ENCODE data around the gene CA10.

Gene CA10

DNA sequence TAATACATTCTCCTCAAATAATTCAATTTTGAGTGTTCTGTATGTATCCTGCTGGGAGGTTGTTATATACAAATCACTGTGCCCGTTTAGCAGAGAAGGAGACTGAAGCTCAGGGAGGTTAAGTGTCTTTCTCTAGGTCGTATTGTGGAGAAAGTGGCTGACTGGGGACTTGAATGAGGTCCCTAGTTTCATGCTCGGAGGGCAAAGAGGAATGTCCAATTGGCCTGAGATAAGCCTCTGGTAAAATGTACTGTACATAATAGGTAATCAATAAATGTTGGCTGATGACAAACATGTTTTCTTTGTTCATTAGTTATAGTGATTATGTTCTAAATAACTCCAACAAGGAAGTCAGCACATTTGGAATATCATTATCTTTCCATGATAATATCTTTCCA, 455.6 kb downstream of the CA10 start:
- DNase-seq (ENCODE audit: extremely low read depth, insufficient read length) = no peak
- H3K27me3 ChIP-seq (replicated peaks; ENCODE audit: control insufficient read depth, insufficient read depth, low read length) = no peaks in the 10 kb centered on the region
- no peaks in the 10 kb centered on the region for H3K36me3 ChIP-seq (ENCODE audit: control insufficient read depth, insufficient read depth, low read length)
- no peak overlapping the region for H3K4me3 ChIP-seq (replicated peaks; ENCODE audit: low read depth, low read length)
- TF ChIP-seq, protein P1, sequence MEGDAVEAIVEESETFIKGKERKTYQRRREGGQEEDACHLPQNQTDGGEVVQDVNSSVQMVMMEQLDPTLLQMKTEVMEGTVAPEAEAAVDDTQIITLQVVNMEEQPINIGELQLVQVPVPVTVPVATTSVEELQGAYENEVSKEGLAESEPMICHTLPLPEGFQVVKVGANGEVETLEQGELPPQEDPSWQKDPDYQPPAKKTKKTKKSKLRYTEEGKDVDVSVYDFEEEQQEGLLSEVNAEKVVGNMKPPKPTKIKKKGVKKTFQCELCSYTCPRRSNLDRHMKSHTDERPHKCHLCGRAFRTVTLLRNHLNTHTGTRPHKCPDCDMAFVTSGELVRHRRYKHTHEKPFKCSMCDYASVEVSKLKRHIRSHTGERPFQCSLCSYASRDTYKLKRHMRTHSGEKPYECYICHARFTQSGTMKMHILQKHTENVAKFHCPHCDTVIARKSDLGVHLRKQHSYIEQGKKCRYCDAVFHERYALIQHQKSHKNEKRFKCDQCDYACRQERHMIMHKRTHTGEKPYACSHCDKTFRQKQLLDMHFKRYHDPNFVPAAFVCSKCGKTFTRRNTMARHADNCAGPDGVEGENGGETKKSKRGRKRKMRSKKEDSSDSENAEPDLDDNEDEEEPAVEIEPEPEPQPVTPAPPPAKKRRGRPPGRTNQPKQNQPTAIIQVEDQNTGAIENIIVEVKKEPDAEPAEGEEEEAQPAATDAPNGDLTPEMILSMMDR (IDR thresholded peaks at IDR 0.05; ENCODE audit: insufficient read depth, low read length, poor library complexity, severe bottlenecking) = no peak

DNA sequence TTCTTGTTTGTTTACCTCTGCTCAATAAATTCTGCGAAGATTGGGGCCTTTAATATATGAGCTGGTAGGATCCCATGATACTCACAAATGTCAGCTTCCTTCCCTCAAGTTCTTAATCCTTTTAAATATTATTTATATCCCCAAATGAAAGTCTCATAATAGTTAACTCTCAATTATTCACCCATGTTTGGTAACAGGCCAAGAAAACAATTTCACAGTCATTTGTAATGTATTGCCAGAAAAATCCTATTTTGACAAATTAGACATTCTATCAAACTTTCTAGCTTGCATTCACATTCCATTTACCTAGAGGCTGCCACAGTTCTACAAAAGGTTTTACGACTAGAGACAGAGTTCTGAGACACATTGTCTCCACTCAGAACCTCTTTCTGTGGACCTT, 457.0 kb downstream of the CA10 start:
- TF ChIP-seq, protein P1 (IDR thresholded peaks at IDR 0.05; ENCODE audit: insufficient read depth, low read length, poor library complexity, severe bottlenecking) = no peak
- no peak overlapping the region for H3K4me3 ChIP-seq (replicated peaks; ENCODE audit: low read depth, low read length)
- no peak for DNase-seq (ENCODE audit: extremely low read depth, insufficient read length)
- H3K27me3 ChIP-seq (replicated peaks; ENCODE audit: control insufficient read depth, insufficient read depth, low read length) = no peaks in the 10 kb centered on the region
- no peaks in the 10 kb centered on the region for H3K36me3 ChIP-seq (ENCODE audit: control insufficient read depth, insufficient read depth, low read length)

DNA sequence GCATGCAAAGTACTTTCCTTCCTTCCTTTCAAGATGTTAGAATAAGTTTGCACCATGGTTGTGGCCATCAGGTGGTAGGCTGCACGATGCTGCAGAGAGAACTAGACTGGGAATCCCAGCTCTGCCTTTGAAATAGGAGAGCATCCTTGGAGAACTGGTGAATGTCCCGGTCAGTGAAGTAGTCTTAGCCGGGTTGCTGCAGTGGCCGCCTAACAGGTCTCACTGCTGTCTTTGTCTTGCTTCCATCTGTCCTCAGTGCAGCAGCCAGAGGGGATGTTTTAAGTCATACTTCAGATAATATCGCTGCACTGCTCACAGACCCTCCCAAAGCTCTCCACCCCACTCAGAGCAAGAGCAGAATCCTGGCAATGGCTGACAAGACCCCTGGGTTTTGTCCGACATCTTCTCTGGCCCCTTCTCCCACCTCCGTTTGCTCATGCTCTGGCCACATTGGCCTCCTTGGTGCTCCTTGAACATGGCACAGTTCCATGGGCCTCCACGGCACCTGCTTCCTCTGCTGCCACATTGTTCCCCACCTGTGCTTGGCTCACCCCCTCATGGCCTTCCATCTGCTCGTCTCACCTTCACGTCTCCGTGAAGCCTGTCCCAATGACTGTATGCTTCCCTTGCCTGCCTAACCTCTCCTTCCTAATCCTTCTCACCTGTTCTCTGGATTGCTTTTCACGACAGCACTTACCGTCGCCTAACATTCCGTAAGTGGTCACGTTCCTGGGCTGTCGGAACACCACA, 458.3 kb downstream of the CA10 start:
- no peak for DNase-seq (ENCODE audit: extremely low read depth, insufficient read length)
- H3K4me3 ChIP-seq (replicated peaks; ENCODE audit: low read depth, low read length) = no peak overlapping the region
- TF ChIP-seq, protein P1 (IDR thresholded peaks at IDR 0.05; ENCODE audit: insufficient read depth, low read length, poor library complexity, severe bottlenecking) = no peak
- no peaks in the 10 kb centered on the region for H3K27me3 ChIP-seq (replicated peaks; ENCODE audit: control insufficient read depth, insufficient read depth, low read length)
- no peaks in the 10 kb centered on the region for H3K36me3 ChIP-seq (ENCODE audit: control insufficient read depth, insufficient read depth, low read length)

DNA sequence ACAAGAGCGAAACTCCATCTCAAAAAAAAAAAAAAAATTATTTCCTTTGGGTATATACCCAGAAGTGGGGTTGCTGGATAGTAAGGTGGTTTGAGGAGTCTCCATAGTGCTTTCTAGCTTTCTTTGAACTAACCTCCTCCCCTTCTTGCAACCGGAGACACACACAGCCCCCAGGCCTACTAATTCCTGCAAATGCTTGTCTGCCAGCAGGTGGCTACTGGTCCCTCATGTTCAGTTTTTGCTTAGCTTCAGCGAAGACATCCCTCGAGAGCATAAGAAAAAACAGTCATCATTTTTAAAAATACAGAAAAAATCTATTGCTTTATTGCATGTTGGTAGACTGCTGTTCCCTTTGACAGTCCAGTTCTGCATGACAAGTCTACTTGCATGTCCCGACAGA, 459.2 kb downstream of the CA10 start:
- TF ChIP-seq, protein P1 (IDR thresholded peaks at IDR 0.05; ENCODE audit: insufficient read depth, low read length, poor library complexity, severe bottlenecking) = no peak
- DNase-seq (ENCODE audit: extremely low read depth, insufficient read length) = no peak
- no peaks in the 10 kb centered on the region for H3K27me3 ChIP-seq (replicated peaks; ENCODE audit: control insufficient read depth, insufficient read depth, low read length)
- H3K36me3 ChIP-seq (ENCODE audit: control insufficient read depth, insufficient read depth, low read length) = no peaks in the 10 kb centered on the region
- H3K4me3 ChIP-seq (replicated peaks; ENCODE audit: low read depth, low read length) = no peak overlapping the region

DNA sequence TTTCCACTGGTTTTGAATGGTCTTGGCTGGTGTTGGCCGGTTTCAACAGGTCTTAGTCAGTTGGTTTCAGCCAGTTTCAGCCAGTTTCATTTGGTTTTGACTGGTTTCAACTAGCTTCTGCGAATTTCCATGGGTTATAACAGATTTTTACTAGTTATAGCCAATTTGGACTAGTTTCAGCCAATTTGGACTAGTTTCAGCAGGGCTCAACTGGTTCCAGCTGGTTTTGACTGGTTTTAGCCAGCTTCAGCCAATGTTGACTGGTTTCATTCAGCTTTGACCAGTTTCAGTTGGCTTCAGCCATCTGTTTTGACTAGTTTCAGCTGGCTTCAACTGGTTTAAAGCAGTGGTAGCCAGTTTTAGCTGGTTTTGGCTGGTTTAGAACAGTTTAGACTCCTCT, 465.6 kb downstream of the CA10 start:
- TF ChIP-seq, protein P1 (IDR thresholded peaks at IDR 0.05; ENCODE audit: insufficient read depth, low read length, poor library complexity, severe bottlenecking) = no peak
- Histone ChIP-seq H3K36me3 (ENCODE audit: control insufficient read depth, insufficient read depth, low read length) (no peaks in the 10 kb centered on the region), H3K4me3 (replicated peaks; ENCODE audit: low read depth, low read length) (no peak overlapping the region), H3K27me3 (replicated peaks; ENCODE audit: control insufficient read depth, insufficient read depth, low read length) (no peaks in the 10 kb centered on the region)
- no peak for DNase-seq (ENCODE audit: extremely low read depth, insufficient read length)

DNA sequence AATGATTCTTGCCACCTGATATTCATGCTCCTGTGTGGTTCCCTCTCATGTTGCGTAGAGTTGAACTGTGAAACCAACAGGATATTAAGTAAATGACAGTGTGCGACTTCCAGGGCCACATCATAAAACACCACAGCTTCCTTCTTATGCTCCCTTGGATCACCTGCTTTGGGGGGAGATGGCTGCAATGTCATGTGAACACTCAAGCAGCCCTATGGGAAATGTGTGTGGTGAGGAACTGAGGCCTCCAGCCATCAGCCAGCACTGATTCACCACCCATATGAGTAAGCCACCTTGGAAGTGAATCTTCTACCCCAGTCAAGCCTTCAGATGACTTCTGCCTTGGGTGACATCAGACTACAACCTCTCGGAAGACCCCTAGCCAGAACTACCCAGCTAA, 470.6 kb downstream of the CA10 start:
- TF ChIP-seq, protein P1 (IDR thresholded peaks at IDR 0.05; ENCODE audit: insufficient read depth, low read length, poor library complexity, severe bottlenecking) = no peak
- H3K27me3 ChIP-seq (replicated peaks; ENCODE audit: control insufficient read depth, insufficient read depth, low read length) = no peaks in the 10 kb centered on the region
- DNase-seq (ENCODE audit: extremely low read depth, insufficient read length) = no peak
- no peaks in the 10 kb centered on the region for H3K36me3 ChIP-seq (ENCODE audit: control insufficient read depth, insufficient read depth, low read length)
- no peak overlapping the region for H3K4me3 ChIP-seq (replicated peaks; ENCODE audit: low read depth, low read length)
